Choroid plexus epithelial cell (primary cell): ENCODE data around the gene ITSN1.

Source experiments
- DNase-seq: peaks from one replicate; pipeline ENCODE4 v3.0.0-alpha.2; 2010; ENCODE audit warnings: low read depth
- H3K4me3 ChIP-seq: 2 replicates; pipeline ENCODE4 v1.5.1; 2011; ENCODE audit warnings: low read depth, mild to moderate bottlenecking, control low read depth, low read length, moderate library complexity
- TF ChIP-seq, protein P1 (sequence below): conservative IDR thresholded peaks from 2 replicates; pipeline ENCODE4 v1.5.1; 2011; ENCODE audit warnings: low read depth, mild to moderate bottlenecking, control low read depth, inconsistent platforms, low read length, moderate library complexity

Gene ITSN1

DNA sequence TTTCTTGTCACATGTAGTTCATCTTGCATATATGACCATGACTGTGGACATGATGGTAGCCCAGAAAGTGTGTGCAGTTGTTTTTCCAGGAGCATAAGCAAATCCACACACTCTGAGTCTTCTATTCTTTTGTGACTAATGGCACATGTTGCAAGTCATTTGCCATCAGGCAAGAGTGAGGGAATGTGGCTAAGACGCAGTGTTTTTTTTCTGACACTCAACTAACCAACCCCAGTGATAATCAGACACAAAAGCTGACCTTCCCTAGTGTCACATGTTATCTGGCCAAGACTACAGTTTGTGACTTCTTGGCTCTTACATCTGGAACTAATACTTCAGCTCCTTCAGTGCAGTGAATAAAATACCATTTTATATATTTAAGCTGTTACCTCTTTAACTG, 108.8 kb downstream of the ITSN1 start:
- no peak overlapping the region for H3K4me3 ChIP-seq
- DNase-seq, result no peak
- TF ChIP-seq, protein P1, sequence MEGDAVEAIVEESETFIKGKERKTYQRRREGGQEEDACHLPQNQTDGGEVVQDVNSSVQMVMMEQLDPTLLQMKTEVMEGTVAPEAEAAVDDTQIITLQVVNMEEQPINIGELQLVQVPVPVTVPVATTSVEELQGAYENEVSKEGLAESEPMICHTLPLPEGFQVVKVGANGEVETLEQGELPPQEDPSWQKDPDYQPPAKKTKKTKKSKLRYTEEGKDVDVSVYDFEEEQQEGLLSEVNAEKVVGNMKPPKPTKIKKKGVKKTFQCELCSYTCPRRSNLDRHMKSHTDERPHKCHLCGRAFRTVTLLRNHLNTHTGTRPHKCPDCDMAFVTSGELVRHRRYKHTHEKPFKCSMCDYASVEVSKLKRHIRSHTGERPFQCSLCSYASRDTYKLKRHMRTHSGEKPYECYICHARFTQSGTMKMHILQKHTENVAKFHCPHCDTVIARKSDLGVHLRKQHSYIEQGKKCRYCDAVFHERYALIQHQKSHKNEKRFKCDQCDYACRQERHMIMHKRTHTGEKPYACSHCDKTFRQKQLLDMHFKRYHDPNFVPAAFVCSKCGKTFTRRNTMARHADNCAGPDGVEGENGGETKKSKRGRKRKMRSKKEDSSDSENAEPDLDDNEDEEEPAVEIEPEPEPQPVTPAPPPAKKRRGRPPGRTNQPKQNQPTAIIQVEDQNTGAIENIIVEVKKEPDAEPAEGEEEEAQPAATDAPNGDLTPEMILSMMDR, result no peak

GRCh38 chr21:33751533-33751932, 109.2 kb downstream of the ITSN1 start:
- TF ChIP-seq, protein P1, result no peak
- no peak for DNase-seq
- H3K4me3 ChIP-seq, result no peak overlapping the region

- TF ChIP-seq, protein P1, result no peak
- no peak overlapping the region for H3K4me3 ChIP-seq
- DNase-seq, result no peak
Measured at GRCh38 chr21:33752260-33752659, 110.0 kb downstream of the ITSN1 start.

DNA sequence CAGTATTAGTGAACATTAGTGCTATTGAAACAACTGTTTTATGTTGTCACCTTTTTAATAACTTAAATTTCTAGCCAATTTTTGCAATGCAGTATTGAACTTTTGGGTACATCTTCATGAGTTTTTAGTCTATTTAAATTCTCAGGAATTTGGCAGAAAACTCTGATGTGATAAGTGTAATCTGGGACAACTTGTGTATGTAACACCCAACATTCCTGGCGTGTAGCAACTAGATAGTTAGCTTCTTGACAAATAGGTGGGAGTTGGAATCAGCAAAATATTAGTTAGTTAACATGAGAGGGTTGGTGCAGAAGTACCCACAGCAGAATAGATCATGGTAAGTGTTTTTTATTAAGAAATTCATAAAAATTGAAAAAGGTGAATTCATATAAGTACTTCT, 111.6 kb downstream of the ITSN1 start:
- TF ChIP-seq, protein P1, result no peak
- DNase-seq, result no peak
- no peak overlapping the region for H3K4me3 ChIP-seq

GRCh38 chr21:33754481-33754880, 112.2 kb downstream of the ITSN1 start:
- no peak for DNase-seq
- no peak overlapping the region for H3K4me3 ChIP-seq
- TF ChIP-seq, protein P1, result no peak

DNA sequence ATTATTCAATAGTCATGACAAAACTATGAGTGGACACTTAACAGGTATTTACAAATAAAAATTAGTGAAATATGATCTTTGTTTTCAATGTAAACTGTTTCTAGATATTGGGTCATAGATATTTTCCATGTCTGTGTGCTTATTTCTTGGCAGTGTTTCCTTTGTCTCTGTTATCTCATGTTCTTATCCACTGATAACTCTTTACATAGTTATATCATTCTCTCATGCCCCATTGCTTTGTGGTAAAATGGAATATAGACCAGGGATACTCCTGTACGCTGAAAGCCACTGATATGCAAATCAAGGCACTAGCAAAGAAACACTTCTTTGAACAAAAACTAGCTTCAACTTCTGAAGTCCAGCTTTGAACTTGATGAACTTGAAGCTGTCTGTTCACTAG, 113.1 kb downstream of the ITSN1 start:
- no peak for DNase-seq
- no peak overlapping the region for H3K4me3 ChIP-seq
- TF ChIP-seq, protein P1, result no peak

GRCh38 chr21:33760641-33761440, 118.5 kb downstream of the ITSN1 start:
- TF ChIP-seq, protein P1, result no peak
- H3K4me3 ChIP-seq, result peak overlapping the region; percentile 15
- peak; percentile 88 for DNase-seq
